Measurements from ENCODE around the gene PDLIM4. TPM values are rescaled to one million over a fixed set of nuclear protein-coding genes. Genes with fewer than 3 reads are reported as not detected.

The PDLIM4 gene
- total RNA-seq, 2 donors from 2014 or later = not detected

- Mint-ChIP-seq H3K4me1 (ENCODE audit: low read depth in 2 of 2) (peaks cover 0 to 3% of the 10 kb centered on the region in 2 donors), H3K9me3 (no peaks in the 10 kb centered on the region), H3K27ac (no peak overlapping the region), H3K4me3 (no peak overlapping the region), H3K36me3 (no peaks in the 10 kb centered on the region), H3K27me3 (peaks cover 3 to 9% of the 10 kb centered on the region in 2 donors)
- DNase-seq (ENCODE audit: low spot score) = peak; percentile 44
- no peak for ATAC-seq
These were observed 35.5 kb upstream of the PDLIM4 start for GRCh38 chr5:132221781-132222648.

GRCh38 chr5:132222649-132223038 lies 34.9 kb upstream of the PDLIM4 start:
- H3K27ac Mint-ChIP-seq = no peak overlapping the region
- no peak for DNase-seq (ENCODE audit: low spot score)
- no peak for ATAC-seq
- no peaks in the 10 kb centered on the region for H3K36me3 Mint-ChIP-seq
- peaks cover 0 to 4% of the 10 kb centered on the region in 2 donors for H3K4me1 Mint-ChIP-seq (ENCODE audit: low read depth in 2 of 2)
- no peak overlapping the region for H3K4me3 Mint-ChIP-seq
- H3K27me3 Mint-ChIP-seq = peaks cover 5 to 10% of the 10 kb centered on the region in 2 donors
- no peaks in the 10 kb centered on the region for H3K9me3 Mint-ChIP-seq

GRCh38 chr5:132223861-132224260 lies 33.6 kb upstream of the PDLIM4 start:
- H3K36me3 Mint-ChIP-seq = no peaks in the 10 kb centered on the region
- H3K9me3 Mint-ChIP-seq = no peaks in the 10 kb centered on the region
- ATAC-seq = no peak
- peaks cover 7 to 10% of the 10 kb centered on the region in 2 donors for H3K27me3 Mint-ChIP-seq
- peak; percentile 22 for DNase-seq (ENCODE audit: low spot score)
- H3K27ac Mint-ChIP-seq = no peak overlapping the region
- peaks cover 0 to 5% of the 10 kb centered on the region in 2 donors for H3K4me1 Mint-ChIP-seq (ENCODE audit: low read depth in 2 of 2)
- H3K4me3 Mint-ChIP-seq = no peak overlapping the region

- DNase-seq (ENCODE audit: low spot score) = no peak
- no peak overlapping the region for H3K27ac Mint-ChIP-seq
These were observed 32.8 kb upstream of the PDLIM4 start for GRCh38 chr5:132224716-132225115.

GRCh38 chr5:132225165-132226032 lies 32.1 kb upstream of the PDLIM4 start:
- no peak for ATAC-seq

More at GRCh38 chr5:132224716-132225115, 32.8 kb upstream of the PDLIM4 start:
- H3K4me3 Mint-ChIP-seq = no peak overlapping the region
- no peaks in the 10 kb centered on the region for H3K9me3 Mint-ChIP-seq
- H3K4me1 Mint-ChIP-seq (ENCODE audit: low read depth in 2 of 2) = peaks cover 4 to 13% of the 10 kb centered on the region in 2 donors
- H3K27me3 Mint-ChIP-seq = peaks cover 15 to 18% of the 10 kb centered on the region in 2 donors
- H3K36me3 Mint-ChIP-seq = no peaks in the 10 kb centered on the region
- ATAC-seq = no peak

GRCh38 chr5:132226516-132227234 lies 30.8 kb upstream of the PDLIM4 start:
- H3K36me3 Mint-ChIP-seq = no peaks in the 10 kb centered on the region
- peaks cover 20 to 24% of the 10 kb centered on the region in 2 donors for H3K27me3 Mint-ChIP-seq
- H3K9me3 Mint-ChIP-seq = no peaks in the 10 kb centered on the region
- DNase-seq (ENCODE audit: low spot score) (peak; percentile 44), ATAC-seq (no peak)
- H3K4me3 Mint-ChIP-seq = peak overlapping the region; percentile 15
- peaks cover 7 to 23% of the 10 kb centered on the region in 2 donors for H3K4me1 Mint-ChIP-seq (ENCODE audit: low read depth in 2 of 2)
- no peak overlapping the region for H3K27ac Mint-ChIP-seq

More at GRCh38 chr5:132225165-132226032, 32.1 kb upstream of the PDLIM4 start:
- Mint-ChIP-seq H3K4me3 (no peak overlapping the region), H3K9me3 (no peaks in the 10 kb centered on the region), H3K4me1 (ENCODE audit: low read depth in 2 of 2) (peaks cover 7 to 16% of the 10 kb centered on the region in 2 donors), H3K36me3 (no peaks in the 10 kb centered on the region), H3K27ac (no peak overlapping the region), H3K27me3 (peaks cover 20 to 21% of the 10 kb centered on the region in 2 donors)
- DNase-seq (ENCODE audit: low spot score) = peak; percentile 52

GRCh38 chr5:132227235-132227484 lies 30.3 kb upstream of the PDLIM4 start:
- ATAC-seq = peak in 1 of 2 donors; percentile 19
- no peaks in the 10 kb centered on the region for H3K9me3 Mint-ChIP-seq
- peak overlapping the region; percentile 15 for H3K4me3 Mint-ChIP-seq
- no peak overlapping the region for H3K27ac Mint-ChIP-seq
- no peak for DNase-seq (ENCODE audit: low spot score)
- H3K36me3 Mint-ChIP-seq = no peaks in the 10 kb centered on the region
- peaks cover 20 to 24% of the 10 kb centered on the region in 2 donors for H3K27me3 Mint-ChIP-seq
- peaks cover 7 to 23% of the 10 kb centered on the region in 2 donors for H3K4me1 Mint-ChIP-seq (ENCODE audit: low read depth in 2 of 2)

GRCh38 chr5:132227485-132228240 lies 29.8 kb upstream of the PDLIM4 start, which contains the start of gene P4HA2:
P4HA2 (minus strand) TSS chr5:132227853; CDS start chr5:132218626, 9,227 bp downstream.
- ATAC-seq (peak; percentile 89 to 96), DNase-seq (ENCODE audit: low spot score) (peak; percentile 84)
- H3K36me3 Mint-ChIP-seq = no peaks in the 10 kb centered on the region
- H3K4me3 Mint-ChIP-seq = peak within 1 kb of the TSS; percentile 15
- peaks cover 20 to 26% of the 10 kb centered on the region in 2 donors for H3K27me3 Mint-ChIP-seq
- no peaks in the 10 kb centered on the region for H3K9me3 Mint-ChIP-seq
- no peak within 1 kb of the TSS for H3K27ac Mint-ChIP-seq
- H3K4me1 Mint-ChIP-seq (ENCODE audit: low read depth in 2 of 2) = peaks cover 7 to 23% of the 10 kb centered on the region in 2 donors

- Mint-ChIP-seq H3K27ac (no peak overlapping the region), H3K4me3 (peak overlapping the region; percentile 32), H3K27me3 (peaks cover 20 to 28% of the 10 kb centered on the region in 2 donors), H3K4me1 (ENCODE audit: low read depth in 2 of 2) (peaks cover 7 to 23% of the 10 kb centered on the region in 2 donors), H3K36me3 (no peaks in the 10 kb centered on the region), H3K9me3 (no peaks in the 10 kb centered on the region)
- DNase-seq (ENCODE audit: low spot score) (peak; percentile 39), ATAC-seq (no peak)
These were observed 29.1 kb upstream of the PDLIM4 start for GRCh38 chr5:132228241-132229035.

- H3K27me3 Mint-ChIP-seq = peaks cover 20 to 27% of the 10 kb centered on the region in 2 donors
- no peak for ATAC-seq
These were observed 28.3 kb upstream of the PDLIM4 start for GRCh38 chr5:132229236-132229635.

GRCh38 chr5:132230871-132231270 lies 26.6 kb upstream of the PDLIM4 start:
- Mint-ChIP-seq H3K27me3 (peaks cover 20 to 22% of the 10 kb centered on the region in 2 donors), H3K36me3 (no peaks in the 10 kb centered on the region), H3K4me1 (ENCODE audit: low read depth in 2 of 2) (peaks cover 7 to 23% of the 10 kb centered on the region in 2 donors), H3K9me3 (no peaks in the 10 kb centered on the region), H3K27ac (no peak overlapping the region), H3K4me3 (no peak overlapping the region)
- ATAC-seq (no peak), DNase-seq (ENCODE audit: low spot score) (peak; percentile 44)

More at GRCh38 chr5:132229236-132229635, 28.3 kb upstream of the PDLIM4 start:
- peak; percentile 12 for DNase-seq (ENCODE audit: low spot score)
- Mint-ChIP-seq H3K36me3 (no peaks in the 10 kb centered on the region), H3K4me3 (peak overlapping the region; percentile 32), H3K9me3 (no peaks in the 10 kb centered on the region), H3K27ac (peak overlapping the region in 1 of 2 donors; percentile 24), H3K4me1 (ENCODE audit: low read depth in 2 of 2) (peaks cover 7 to 23% of the 10 kb centered on the region in 2 donors)

GRCh38 chr5:132232465-132232864 lies 25.0 kb upstream of the PDLIM4 start:
- Mint-ChIP-seq H3K27ac (no peak overlapping the region), H3K4me3 (no peak overlapping the region), H3K9me3 (no peaks in the 10 kb centered on the region), H3K4me1 (ENCODE audit: low read depth in 2 of 2) (peaks cover 7 to 19% of the 10 kb centered on the region in 2 donors), H3K27me3 (peaks cover 15 to 18% of the 10 kb centered on the region in 2 donors), H3K36me3 (no peaks in the 10 kb centered on the region)
- ATAC-seq = no peak
- peak; percentile 3 for DNase-seq (ENCODE audit: low spot score)

Data from natural killer cell treated with Interleukin-12 subunit alpha and Interleukin-12 subunit beta and Interleukin-15 and Interleukin-18, amount 100 ng/mL, for 72 hours (primary cell).